Left lung (tissue), 10 donors: ENCODE results near the gene DNAJB1. TPM values are rescaled to one million over a fixed set of nuclear protein-coding genes. Genes with fewer than 3 reads are reported as not detected.
"Not testable (repeated sequence)": the region's sequence is repeated elsewhere in the genome, so short reads cannot be mapped to it uniquely, and the experiment has no call there.

Experiments
- ATAC-seq: fragments of 200-7000 bp; cut with Tn5 transposase; one replicate; pipeline ENCODE4 v1.9.1; 2020; ENCODE audit warnings: moderate library complexity
- DNase-seq, 4 donors: peaks; one replicate each; pipeline ENCODE4 v3.0.0-alpha.2; 2013 to 2020
- H3K27ac ChIP-seq, 2 donors: fragments of 200-600 bp; sonication (generic) in 1 of 2; one replicate each; pipeline versions ENCODE4 v1.5.0 to v1.8.0; 2020 to 2021
- H3K27me3 ChIP-seq, 2 donors: fragments of 200-600 bp; sonication (generic) in 1 of 2; one replicate each; pipeline versions ENCODE4 v1.5.0 to v1.8.0; 2020 to 2021
- H3K36me3 ChIP-seq, 2 donors: fragments of 200-600 bp; sonication (generic) in 1 of 2; one replicate each; pipeline versions ENCODE4 v1.5.0 to v1.8.0; 2020 to 2021
- H3K4me1 ChIP-seq, 2 donors: fragments of 200-600 bp; one replicate each; pipeline ENCODE4 v1.8.0; 2021
- H3K4me3 ChIP-seq, 2 donors: fragments of 200-600 bp; sonication (generic) in 1 of 2; one replicate each; pipeline versions ENCODE4 v1.5.0 to v1.8.0; 2020 to 2021; ENCODE audit warnings: mild to moderate bottlenecking in 1 of 2
- H3K9me3 ChIP-seq, 2 donors: fragments of 200-600 bp; sonication (generic) in 1 of 2; one replicate each; pipeline versions ENCODE4 v1.5.0 to v1.8.0; 2020 to 2021
- intact Hi-C, 2 donors: fragments of 100-400 bp; cut with DNase I; formaldehyde crosslinking; loops; one replicate each; pipeline versions ENCODE4 v1.11.2 to v1.14.2; 2022
- polyA plus RNA-seq, 6 donors: library from polyadenylated mRNA; unstranded; fragments of 120-200 nt; gene quantifications; one replicate each; pipeline ENCODE4 v1.2.1, GENCODE V29; 2013; ENCODE audit not compliant: insufficient read length in 6 of 6
- total RNA-seq, 2 donors: library from RNA; stranded (reverse); fragmentation: NEBNext Ultra II Directional; extraction: Animal tissue kit (Norgen Biotek cat#: 25700); gene quantifications; one replicate each; pipeline ENCODE4 v1.2.1, GENCODE V29; 2021
- TF ChIP-seq, protein P1 (sequence below), 2 donors: fragments of 200-600 bp; sonication (generic) in 1 of 2; IDR thresholded peaks; one replicate each; pipeline versions ENCODE4 v1.5.0 to v1.8.0; 2021; ENCODE audit warnings: antibody characterized with exemption in 2 of 2
- donor health status: DM: no; HTN: yes; CAD: no.
- donor health status: DM: no; HTN: no; CAD: no.

Gene DNAJB1
- total and polyA plus RNA-seq, 8 donors, result 70.8 to 110 (median 91.5) TPM

DNA sequence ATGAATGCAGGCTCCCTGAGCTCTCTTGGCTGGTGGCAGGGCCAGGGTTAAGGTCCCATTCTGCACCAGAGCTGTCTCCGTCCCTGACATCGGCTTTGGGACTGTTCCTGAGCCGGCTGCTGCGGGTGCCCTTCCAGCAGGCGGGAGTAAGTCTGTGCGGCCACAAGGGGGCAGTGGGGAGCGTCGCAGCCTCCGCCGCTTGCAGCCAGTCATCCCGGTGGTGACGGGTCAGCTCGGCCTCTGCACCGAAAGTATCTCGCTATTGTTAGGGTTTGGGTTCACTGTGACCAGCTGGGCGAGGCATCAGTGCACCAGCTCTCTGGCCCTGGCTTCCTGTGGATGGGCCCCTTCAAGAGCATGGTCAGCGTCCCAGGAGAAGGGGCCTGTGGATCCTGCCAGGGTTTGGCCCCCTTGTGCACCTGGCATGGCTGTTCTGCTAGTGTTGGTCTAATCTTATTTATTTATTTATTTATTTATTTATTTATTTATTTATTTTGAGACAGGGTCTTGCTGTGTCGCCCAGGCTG, 38.5 kb upstream of the DNAJB1 start:
- intact Hi-C loops, result no loop called here
- TF ChIP-seq, protein P1, sequence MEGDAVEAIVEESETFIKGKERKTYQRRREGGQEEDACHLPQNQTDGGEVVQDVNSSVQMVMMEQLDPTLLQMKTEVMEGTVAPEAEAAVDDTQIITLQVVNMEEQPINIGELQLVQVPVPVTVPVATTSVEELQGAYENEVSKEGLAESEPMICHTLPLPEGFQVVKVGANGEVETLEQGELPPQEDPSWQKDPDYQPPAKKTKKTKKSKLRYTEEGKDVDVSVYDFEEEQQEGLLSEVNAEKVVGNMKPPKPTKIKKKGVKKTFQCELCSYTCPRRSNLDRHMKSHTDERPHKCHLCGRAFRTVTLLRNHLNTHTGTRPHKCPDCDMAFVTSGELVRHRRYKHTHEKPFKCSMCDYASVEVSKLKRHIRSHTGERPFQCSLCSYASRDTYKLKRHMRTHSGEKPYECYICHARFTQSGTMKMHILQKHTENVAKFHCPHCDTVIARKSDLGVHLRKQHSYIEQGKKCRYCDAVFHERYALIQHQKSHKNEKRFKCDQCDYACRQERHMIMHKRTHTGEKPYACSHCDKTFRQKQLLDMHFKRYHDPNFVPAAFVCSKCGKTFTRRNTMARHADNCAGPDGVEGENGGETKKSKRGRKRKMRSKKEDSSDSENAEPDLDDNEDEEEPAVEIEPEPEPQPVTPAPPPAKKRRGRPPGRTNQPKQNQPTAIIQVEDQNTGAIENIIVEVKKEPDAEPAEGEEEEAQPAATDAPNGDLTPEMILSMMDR (IDR thresholded peaks at IDR 0.05), result peak; percentile 96 to 97
- peaks cover 0 to 6% of the 10 kb centered on the region in 2 donors for H3K36me3 ChIP-seq
- no peaks in the 10 kb centered on the region for H3K27me3 ChIP-seq
- H3K4me3 ChIP-seq, result no peak overlapping the region
- no peaks in the 10 kb centered on the region for H3K9me3 ChIP-seq
- peaks cover 0 to 21% of the 10 kb centered on the region in 2 donors for H3K4me1 ChIP-seq
- DNase-seq, result peak; percentile 37 to 96 (median 73)
- ATAC-seq, result peak; percentile 95
- H3K27ac ChIP-seq, result no peak overlapping the region

DNA sequence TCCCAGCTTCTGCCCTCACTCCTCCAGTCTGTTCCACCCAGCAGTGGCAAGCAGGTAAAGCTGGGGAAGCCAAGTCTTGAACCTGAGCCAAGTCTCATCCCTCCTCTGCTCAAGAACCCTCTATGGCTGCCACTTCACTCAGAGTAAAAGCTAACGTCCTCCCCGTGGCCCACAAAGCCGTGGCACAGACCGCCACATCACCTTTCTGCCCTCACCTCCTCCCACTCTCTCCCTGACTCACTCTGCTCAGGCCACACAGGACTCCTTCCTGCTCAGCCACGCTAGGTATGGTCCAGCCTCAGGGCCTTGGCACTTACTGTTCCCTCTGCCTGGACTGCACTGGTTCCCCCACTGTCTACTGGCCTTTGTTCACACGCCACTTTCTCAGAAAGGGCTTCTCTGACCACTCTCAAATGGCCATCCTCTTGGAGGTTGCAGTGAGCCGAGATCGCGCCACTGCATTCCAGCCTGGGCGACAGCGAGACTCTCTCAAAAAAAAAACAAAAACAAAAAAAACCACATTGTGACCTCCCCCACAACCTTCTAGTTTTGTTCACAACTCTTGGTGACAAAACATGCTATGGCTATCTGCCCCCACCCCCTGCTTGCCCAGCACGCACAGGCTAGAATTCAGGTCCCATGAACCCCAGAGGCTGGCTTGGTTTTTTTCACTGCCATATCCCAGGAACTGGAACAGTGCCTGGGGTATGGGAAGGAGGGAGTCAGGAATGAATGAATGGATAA, 37.9 kb upstream of the DNAJB1 start:
- intact Hi-C loops, result no loop called here
- ATAC-seq, result peak; percentile 8
- TF ChIP-seq, protein P1 (IDR thresholded peaks at IDR 0.05), result no peak
- no peaks in the 10 kb centered on the region for H3K27me3 ChIP-seq
- H3K27ac ChIP-seq, result no peak overlapping the region
- H3K4me1 ChIP-seq, result peaks cover 0 to 27% of the 10 kb centered on the region in 2 donors
- H3K4me3 ChIP-seq, result no peak overlapping the region
- H3K36me3 ChIP-seq, result peaks cover 0 to 6% of the 10 kb centered on the region in 2 donors
- DNase-seq, result no peak
- H3K9me3 ChIP-seq, result no peaks in the 10 kb centered on the region

DNA sequence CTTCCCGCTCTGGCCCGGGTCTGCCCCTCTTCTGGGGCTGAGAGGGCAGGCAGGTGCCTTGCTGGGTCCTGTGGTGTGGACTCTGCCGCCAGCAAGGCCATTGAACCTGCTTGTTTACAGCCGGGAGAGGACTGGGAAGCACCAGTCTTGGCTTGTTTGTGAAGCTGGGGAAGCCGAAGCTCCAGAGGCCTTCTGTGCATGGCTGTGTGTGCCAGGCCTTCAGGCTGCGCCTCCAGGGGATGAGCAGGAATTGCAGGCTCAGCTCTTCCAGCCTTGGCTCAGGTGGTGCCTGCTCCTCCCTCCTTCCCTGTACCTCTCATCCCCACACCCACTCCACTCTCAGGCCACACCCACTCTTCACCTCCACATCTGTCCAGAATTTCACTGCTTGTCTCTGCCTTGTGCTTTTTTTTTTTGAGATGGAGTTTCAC, 36.2 kb upstream of the DNAJB1 start:
- TF ChIP-seq, protein P1 (IDR thresholded peaks at IDR 0.05), result no peak
- intact Hi-C loops, result no loop called here
- Histone ChIP-seq H3K4me3 (no peak overlapping the region), H3K27ac (no peak overlapping the region), H3K9me3 (no peaks in the 10 kb centered on the region), H3K4me1 (peaks cover 0 to 31% of the 10 kb centered on the region in 2 donors), H3K36me3 (peaks cover 0 to 10% of the 10 kb centered on the region in 2 donors), H3K27me3 (no peaks in the 10 kb centered on the region)
- ATAC-seq (peak; percentile 29), DNase-seq (no peak)

- intact Hi-C loops, result no loop called here
- no peak for ATAC-seq
- Histone ChIP-seq H3K36me3 (peaks cover 0 to 15% of the 10 kb centered on the region in 2 donors), H3K9me3 (no peaks in the 10 kb centered on the region), H3K27ac (no peak overlapping the region), H3K4me1 (peaks cover 0 to 31% of the 10 kb centered on the region in 2 donors), H3K27me3 (no peaks in the 10 kb centered on the region), H3K4me3 (no peak overlapping the region)
- TF ChIP-seq, protein P1 (IDR thresholded peaks at IDR 0.05), result no peak
- DNase-seq, result no peak
These were observed 35.7 kb upstream of the DNAJB1 start for GRCh38 chr19:14553939-14554243.

DNA sequence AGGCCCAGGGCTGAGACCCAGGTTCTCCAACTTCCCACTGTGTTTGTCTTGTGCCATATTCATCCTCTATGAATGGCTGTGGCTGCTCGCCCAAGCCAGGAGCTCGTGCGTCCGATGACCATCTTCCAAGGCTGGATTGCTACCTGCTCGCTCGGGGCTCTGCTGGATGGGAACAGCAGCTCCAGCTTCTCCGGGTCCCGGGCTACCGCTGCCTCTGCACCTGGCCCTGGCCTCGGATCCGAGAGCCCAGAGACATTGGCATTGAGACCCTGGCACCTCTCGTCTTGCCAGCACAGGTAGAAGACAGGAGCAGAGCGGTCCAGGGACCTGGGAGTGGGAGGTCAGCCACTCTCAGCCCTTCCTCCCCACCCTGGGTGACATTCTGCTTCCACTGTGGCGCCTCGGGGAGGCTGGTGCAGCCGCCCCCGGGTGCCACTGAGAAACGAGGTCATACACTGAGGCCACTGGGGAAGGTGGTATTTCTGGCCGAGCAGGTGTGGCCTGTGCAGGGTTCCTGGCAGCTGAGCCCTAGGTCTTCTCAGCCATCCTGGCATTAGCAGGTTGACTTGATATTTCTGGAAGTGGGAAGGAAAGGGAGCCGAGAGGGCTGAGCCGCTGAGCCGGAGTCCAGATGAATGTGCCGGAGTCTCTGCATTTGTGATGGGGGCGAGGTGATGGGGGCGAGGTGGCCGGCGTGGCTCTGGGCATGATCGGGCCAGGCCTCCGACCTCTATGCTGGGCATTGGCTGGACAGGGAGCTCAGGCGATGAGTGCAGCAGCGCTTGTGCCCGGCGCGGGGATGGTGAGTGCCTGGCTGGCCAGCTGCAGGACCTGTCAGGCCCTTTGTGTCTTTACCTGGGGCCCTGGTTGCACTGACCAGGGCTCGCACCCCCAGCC, 35.1 kb upstream of the DNAJB1 start:
- no peaks in the 10 kb centered on the region for H3K9me3 ChIP-seq
- no peaks in the 10 kb centered on the region for H3K27me3 ChIP-seq
- intact Hi-C loops, result no loop called here
- TF ChIP-seq, protein P1 (IDR thresholded peaks at IDR 0.05), result no peak
- no peak overlapping the region for H3K27ac ChIP-seq
- peaks cover 0 to 31% of the 10 kb centered on the region in 2 donors for H3K4me1 ChIP-seq
- ATAC-seq (no peak), DNase-seq (peak in 1 of 4 donors; percentile 71)
- no peak overlapping the region for H3K4me3 ChIP-seq
- peaks cover 0 to 18% of the 10 kb centered on the region in 2 donors for H3K36me3 ChIP-seq

GRCh38 chr19:14552006-14552360, 33.8 kb upstream of the DNAJB1 start:
- H3K9me3 ChIP-seq, H3K27ac ChIP-seq, DNase-seq, H3K27me3 ChIP-seq, intact Hi-C loops, H3K4me3 ChIP-seq, ATAC-seq: not testable (repeated sequence)
- H3K36me3 ChIP-seq, result peaks cover 0 to 18% of the 10 kb centered on the region in 2 donors
- peaks cover 0 to 28% of the 10 kb centered on the region in 2 donors for H3K4me1 ChIP-seq

DNA sequence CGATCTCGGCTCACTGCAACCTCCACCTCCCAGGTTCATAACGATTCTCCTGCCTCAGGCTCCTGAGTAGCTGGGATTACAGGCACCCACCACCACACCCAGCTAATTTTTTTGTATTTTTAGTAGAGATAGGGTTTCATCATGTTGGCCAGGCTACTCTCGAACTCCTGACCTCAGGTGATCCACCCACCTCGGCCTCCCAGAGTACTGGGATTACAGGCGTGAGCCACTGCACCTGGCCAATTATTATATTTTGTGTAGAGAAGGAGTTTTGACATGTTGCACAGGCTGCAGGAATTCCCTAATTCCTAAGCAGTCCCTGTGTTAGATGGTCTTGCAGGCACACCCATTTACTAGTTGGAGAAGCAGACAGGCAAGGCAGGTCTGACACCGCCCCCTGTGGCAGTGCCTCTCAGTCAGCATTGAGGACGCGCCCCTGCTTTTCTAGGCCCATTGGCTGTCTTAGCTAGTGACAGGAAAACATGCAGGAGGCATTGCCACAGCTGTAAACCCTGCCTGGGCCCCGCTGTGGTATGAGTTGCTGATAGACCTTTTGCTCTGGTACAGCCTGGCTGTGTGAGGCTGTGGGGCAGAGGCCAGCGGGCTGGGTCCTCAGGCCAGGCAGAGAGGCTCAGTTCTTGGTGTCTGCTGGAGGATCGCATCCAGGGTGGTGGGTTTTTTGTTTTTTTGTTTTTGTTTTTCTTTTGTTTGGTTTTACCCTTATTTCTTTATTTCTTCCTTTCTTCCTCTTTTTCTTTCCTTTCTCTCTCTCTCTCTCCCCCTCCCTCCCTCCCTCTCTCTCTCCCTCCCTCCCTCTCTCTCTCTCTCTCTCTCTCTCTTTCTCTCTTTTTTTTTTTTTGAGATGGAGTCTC, 33.2 kb upstream of the DNAJB1 start:
- peak overlapping the region in 1 of 2 donors; percentile 72 for H3K27ac ChIP-seq
- peaks cover 0 to 18% of the 10 kb centered on the region in 2 donors for H3K36me3 ChIP-seq
- H3K9me3 ChIP-seq, H3K27me3 ChIP-seq, H3K4me3 ChIP-seq, intact Hi-C loops: not testable (repeated sequence)
- peaks cover 0 to 22% of the 10 kb centered on the region in 2 donors for H3K4me1 ChIP-seq
- DNase-seq (peak in 1 of 4 donors; percentile 80), ATAC-seq (peak; percentile 37)
